ENCODE measurements around the gene PLEKHM2. TPM values are rescaled to one million over a fixed set of nuclear protein-coding genes. Genes with fewer than 3 reads are reported as not detected.

Gene PLEKHM2
- total RNA-seq, 4 donors from 2014 or later, result 51.3 to 61.6 (median 55.2) TPM

DNA sequence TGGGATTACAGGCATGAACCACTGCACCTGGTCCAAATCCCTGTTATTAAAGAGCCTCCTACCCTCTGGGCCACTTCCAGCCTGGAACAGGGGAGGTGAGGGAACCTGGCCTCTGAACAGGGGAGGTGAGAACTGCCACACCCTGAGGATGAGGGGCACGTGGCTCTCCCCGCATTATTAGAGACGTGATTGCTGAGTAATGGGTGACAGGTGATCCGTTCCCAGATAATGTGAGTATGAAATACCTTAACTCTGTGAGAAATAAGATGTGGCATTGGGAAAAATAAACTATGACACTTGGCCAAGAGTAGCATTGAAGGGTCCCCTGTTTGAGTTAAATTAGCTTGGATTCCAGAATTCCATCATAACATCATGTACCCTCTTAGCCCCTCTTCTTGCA, 38.3 kb downstream of the PLEKHM2 start:
- no peak for DNase-seq (ENCODE audit: low spot score in 2 of 2)
- Histone ChIP-seq H3K4me3 (no peak overlapping the region), H3K27ac (no peak overlapping the region), H3K27me3 (no peaks in the 10 kb centered on the region), H3K36me3 (peaks cover 90% of the 10 kb centered on the region), H3K9me3 (no peaks in the 10 kb centered on the region), H3K4me1 (no peaks in the 10 kb centered on the region)
- whole genome bisulfite sequencing, result 74% methylated on average over 4 of the region's 4 CpGs
- TF ChIP-seq POLR2A (IDR thresholded peaks at IDR 0.05), result no peak
- TF ChIP-seq POLR2AphosphoS5 (IDR thresholded peaks at IDR 0.05), result no peak
- no peak for TF ChIP-seq EP300 (IDR thresholded peaks at IDR 0.05)
- TF ChIP-seq, protein P1, sequence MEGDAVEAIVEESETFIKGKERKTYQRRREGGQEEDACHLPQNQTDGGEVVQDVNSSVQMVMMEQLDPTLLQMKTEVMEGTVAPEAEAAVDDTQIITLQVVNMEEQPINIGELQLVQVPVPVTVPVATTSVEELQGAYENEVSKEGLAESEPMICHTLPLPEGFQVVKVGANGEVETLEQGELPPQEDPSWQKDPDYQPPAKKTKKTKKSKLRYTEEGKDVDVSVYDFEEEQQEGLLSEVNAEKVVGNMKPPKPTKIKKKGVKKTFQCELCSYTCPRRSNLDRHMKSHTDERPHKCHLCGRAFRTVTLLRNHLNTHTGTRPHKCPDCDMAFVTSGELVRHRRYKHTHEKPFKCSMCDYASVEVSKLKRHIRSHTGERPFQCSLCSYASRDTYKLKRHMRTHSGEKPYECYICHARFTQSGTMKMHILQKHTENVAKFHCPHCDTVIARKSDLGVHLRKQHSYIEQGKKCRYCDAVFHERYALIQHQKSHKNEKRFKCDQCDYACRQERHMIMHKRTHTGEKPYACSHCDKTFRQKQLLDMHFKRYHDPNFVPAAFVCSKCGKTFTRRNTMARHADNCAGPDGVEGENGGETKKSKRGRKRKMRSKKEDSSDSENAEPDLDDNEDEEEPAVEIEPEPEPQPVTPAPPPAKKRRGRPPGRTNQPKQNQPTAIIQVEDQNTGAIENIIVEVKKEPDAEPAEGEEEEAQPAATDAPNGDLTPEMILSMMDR (IDR thresholded peaks at IDR 0.05), result no peak

DNA sequence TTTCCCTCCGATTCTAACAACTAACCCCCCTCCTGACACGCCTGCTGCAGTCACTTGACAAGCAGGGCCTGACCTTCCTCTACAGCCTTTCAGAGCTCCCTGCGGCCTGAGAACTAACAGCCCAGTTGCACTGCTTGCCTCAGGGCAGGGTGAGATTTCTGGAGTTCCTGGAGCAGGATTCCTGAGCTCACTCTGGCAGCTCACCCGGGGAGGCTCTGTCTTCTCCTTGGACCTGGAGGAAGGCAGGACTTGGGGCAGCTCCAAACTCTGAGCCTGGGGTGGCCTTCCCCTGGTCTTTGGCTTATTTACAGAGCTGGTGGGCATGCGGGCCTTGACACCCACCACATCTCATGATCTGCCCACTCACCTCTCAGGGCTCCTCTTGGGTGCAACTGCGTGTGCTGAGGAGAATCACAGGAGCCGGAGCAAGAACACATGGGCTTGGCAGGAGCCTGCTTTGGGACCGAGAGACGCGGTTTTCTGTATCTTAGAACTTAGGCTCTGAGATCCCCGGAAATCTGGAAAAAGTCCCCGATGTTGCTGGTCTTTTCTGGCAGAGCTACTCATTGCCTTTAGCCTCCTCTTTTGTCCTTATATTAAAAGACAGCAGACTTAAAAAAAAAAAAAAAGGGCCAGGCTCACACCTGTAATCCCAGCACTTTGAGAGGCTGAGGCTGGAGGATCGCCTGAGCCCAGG, 38.9 kb downstream of the PLEKHM2 start:
- DNase-seq (ENCODE audit: low spot score in 2 of 2), result no peak
- 80% methylated on average over 13 of the region's 13 CpGs for WGBS
- TF ChIP-seq POLR2AphosphoS5 (IDR thresholded peaks at IDR 0.05) (no peak), EP300 (IDR thresholded peaks at IDR 0.05) (no peak), POLR2A (IDR thresholded peaks at IDR 0.05) (no peak)
- TF ChIP-seq, protein P1 (IDR thresholded peaks at IDR 0.05), result no peak
- H3K4me1 ChIP-seq, result no peaks in the 10 kb centered on the region
- no peaks in the 10 kb centered on the region for H3K27me3 ChIP-seq
- H3K27ac ChIP-seq, result no peak overlapping the region
- H3K36me3 ChIP-seq, result peaks cover 90% of the 10 kb centered on the region
- no peak overlapping the region for H3K4me3 ChIP-seq
- no peaks in the 10 kb centered on the region for H3K9me3 ChIP-seq

DNA sequence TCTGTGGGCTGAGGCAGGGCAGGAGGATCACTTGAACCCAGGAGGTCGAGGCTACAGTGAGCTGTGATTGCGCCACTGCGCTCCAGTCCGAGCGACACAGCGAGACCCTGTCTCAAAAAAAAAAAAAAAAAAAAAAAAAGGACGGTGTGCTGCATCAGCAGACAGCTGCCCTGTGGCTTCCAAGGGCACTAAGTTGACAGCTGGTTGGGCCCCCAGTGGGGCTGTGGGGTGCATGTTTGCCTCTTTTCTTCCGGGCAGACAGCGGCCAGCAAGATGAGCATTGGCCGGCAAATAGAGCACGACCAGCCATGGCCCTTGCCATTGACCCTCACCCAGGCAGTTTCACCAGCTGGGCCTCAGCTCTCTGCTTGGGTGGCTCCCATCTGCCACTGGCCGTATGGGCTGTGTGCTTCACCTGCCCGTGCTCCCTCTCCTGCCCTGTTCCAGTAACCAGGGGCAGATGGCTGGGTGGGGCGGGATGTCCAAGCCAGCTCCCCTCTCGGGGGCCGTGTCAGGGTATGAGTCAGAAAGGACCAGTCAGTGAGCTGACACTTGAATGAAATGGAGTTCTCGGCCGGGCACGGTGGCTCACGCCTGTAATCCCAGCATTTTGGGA, 39.6 kb downstream of the PLEKHM2 start:
- DNase-seq (ENCODE audit: low spot score in 2 of 2), result no peak
- Histone ChIP-seq H3K4me3 (no peak overlapping the region), H3K4me1 (no peaks in the 10 kb centered on the region), H3K27ac (no peak overlapping the region), H3K27me3 (no peaks in the 10 kb centered on the region), H3K36me3 (peaks cover 90% of the 10 kb centered on the region), H3K9me3 (no peaks in the 10 kb centered on the region)
- TF ChIP-seq EP300 (IDR thresholded peaks at IDR 0.05) (no peak), POLR2A (IDR thresholded peaks at IDR 0.05) (no peak), POLR2AphosphoS5 (IDR thresholded peaks at IDR 0.05) (no peak)
- TF ChIP-seq, protein P1 (IDR thresholded peaks at IDR 0.05), result no peak
- WGBS, result 86% methylated on average over 17 of the region's 20 CpGs

DNA sequence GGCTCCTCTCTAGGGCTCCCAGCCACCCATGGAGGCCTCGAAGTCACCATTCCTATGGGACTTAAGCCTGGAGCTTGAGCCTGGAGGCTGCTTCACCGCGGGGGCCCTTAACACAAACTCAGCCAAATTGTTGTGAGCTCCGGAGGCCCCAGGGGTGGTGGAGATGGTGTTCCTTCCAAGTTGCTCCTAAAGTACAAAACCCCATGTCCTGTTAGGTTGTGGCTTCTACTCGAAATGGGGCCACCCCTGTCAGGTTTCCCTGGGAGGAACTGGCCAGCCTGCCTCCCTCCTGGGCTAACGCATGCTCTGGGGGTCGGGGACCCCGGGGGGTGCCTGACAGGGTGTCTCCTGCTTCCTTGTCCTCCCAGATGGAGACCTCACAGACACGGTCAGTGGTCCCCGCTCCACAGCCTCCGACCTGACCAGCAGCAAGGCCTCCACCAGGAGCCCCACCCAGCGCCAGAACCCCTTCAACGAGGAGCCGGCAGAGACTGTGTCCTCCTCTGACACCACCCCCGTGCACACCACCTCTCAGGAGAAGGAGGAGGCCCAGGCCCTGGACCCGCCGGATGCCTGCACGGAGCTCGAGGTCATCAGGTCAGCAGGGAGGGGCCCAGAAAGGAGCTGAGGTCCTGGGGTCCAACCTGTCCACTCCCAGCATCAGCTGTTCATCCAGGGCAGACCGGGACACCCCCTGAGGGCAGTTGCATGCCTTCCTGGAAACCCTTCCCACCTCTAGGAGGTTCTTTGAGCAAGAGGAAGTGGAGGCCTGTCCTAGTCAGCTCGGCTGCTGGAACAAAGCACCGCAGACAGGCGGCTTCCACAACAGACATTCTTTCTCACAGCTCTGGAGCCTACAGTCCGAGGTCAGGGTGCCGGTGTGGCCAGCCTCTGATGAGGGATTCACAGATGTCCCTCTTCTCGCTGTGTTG, 41.1 kb downstream of the PLEKHM2 start:
- TF ChIP-seq POLR2A (IDR thresholded peaks at IDR 0.05) (no peak), POLR2AphosphoS5 (IDR thresholded peaks at IDR 0.05) (no peak), EP300 (IDR thresholded peaks at IDR 0.05) (no peak)
- TF ChIP-seq, protein P1 (IDR thresholded peaks at IDR 0.05), result no peak
- H3K27me3 ChIP-seq, result no peaks in the 10 kb centered on the region
- no peak for DNase-seq (ENCODE audit: low spot score in 2 of 2)
- H3K4me1 ChIP-seq, result no peaks in the 10 kb centered on the region
- no peaks in the 10 kb centered on the region for H3K9me3 ChIP-seq
- 50% methylated on average over 2 of the region's 26 CpGs for WGBS
- H3K4me3 ChIP-seq, result no peak overlapping the region
- H3K27ac ChIP-seq, result no peak overlapping the region
- H3K36me3 ChIP-seq, result peaks cover 91% of the 10 kb centered on the region

All from suprapubic skin (tissue), 4 donors.